GM12892 (cell line): ENCODE results near the gene BRINP1.

ENCODE experiments used
- POLR2A ChIP-seq: IDR thresholded peaks from 2 replicates; pipeline ENCODE4 v1.6.1; 2011; ENCODE audit warnings: low read depth, low read length, control low read depth
- TAF1 ChIP-seq: IDR thresholded peaks from 2 replicates; pipeline ENCODE4 v1.6.1; 2011; ENCODE audit warnings: low read depth, mild to moderate bottlenecking, control low read depth, low read length, borderline replicate concordance

DNA sequence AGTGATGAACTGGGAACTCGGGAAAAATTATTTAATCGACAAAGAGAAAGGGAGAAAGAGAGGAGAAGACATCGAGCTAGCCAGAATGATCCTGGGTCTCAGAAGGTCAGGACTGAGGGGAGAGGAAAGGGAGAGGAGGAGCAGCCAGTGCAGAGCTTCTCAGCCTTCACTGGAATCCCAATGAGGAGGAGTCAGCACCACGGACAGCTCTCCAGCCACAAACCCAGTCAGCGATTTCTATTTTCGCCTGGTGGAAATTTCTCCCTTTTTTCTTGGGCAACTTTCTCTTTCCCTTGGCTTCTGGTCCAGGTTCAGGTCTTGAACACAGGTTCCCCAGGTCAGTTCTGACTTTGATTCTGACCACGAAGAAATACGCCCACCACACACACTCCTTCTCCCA is 1.6 kb upstream of the BRINP1 start:
- TF ChIP-seq POLR2A = no peak
- TF ChIP-seq TAF1 = no peak
